IMR-90 (cell line): Measurements from ENCODE around the gene FAM171A1. TPM values are rescaled to one million over a fixed set of nuclear protein-coding genes. Genes with fewer than 3 reads are reported as not detected.

Source experiments
- ATAC-seq: fragments of 200-7000 bp; cut with Tn5 transposase; 2 replicates; pipeline ENCODE4 v1.9.1; 2020; ENCODE audit warnings: low read depth, mild to moderate bottlenecking, moderate library complexity
- BruUV-seq: library from RNA; stranded (reverse); fragments of 400-500 nt; replicated peaks from 2 replicates; lab custom pipeline; 2021; lab: Mats Ljungman, UMichigan
- CTCF ChIA-PET: fragments of 300-600 bp; formaldehyde crosslinking; extraction: SDS; loops from one replicate; lab custom pipeline; 2021; ENCODE audit warnings: antibody characterized with exemption; lab: Yijun Ruan, JAX
- POLR2A ChIA-PET: fragments of 300-600 bp; sonication (Branson Sonifier 250); formaldehyde crosslinking; loops from one replicate; lab custom pipeline; 2022; ENCODE audit warnings: antibody characterized with exemption; ENCODE audit not compliant: unreplicated experiment; lab: Charles Lee
- DNase-seq: peaks from one replicate; pipeline ENCODE4 v3.0.0; 2013
- H2AFZ ChIP-seq: replicated peaks from 2 replicates; pipeline ENCODE3; 2013; ENCODE audit warnings: low read length, mild to moderate bottlenecking; ENCODE audit not compliant: poor library complexity
- H2AK5ac ChIP-seq: 2 replicates; pipeline ENCODE4 v1.6.1; 2013; ENCODE audit warnings: low read depth, low read length, inconsistent platforms
- H2AK9ac ChIP-seq: replicated peaks from 2 replicates; pipeline ENCODE3; 2013; ENCODE audit warnings: mild to moderate bottlenecking, low read depth, low read length, moderate library complexity; ENCODE audit not compliant: poor library complexity
- H2BK120ac ChIP-seq: 2 replicates; pipeline ENCODE4 v1.6.1; 2013; ENCODE audit warnings: low read depth, low read length, inconsistent platforms
- H2BK15ac ChIP-seq: 3 replicates; pipeline ENCODE4 v1.6.1; 2013; ENCODE audit warnings: low read depth, low read length, inconsistent platforms
- H2BK20ac ChIP-seq: 2 replicates; pipeline ENCODE4 v1.6.1; 2013; ENCODE audit warnings: low read depth, mild to moderate bottlenecking, inconsistent platforms, low read length, moderate library complexity
- H2BK5ac ChIP-seq: 2 replicates; pipeline ENCODE4 v1.6.1; 2013; ENCODE audit warnings: mild to moderate bottlenecking, low read depth, low read length, inconsistent platforms; ENCODE audit not compliant: poor library complexity, severe bottlenecking
- H3K14ac ChIP-seq: replicated peaks from 2 replicates; pipeline ENCODE4 v1.6.1; 2013; ENCODE audit warnings: low read depth, low read length, inconsistent platforms
- H3K18ac ChIP-seq: 2 replicates; pipeline ENCODE4 v1.6.1; 2013; ENCODE audit warnings: low read depth, low read length, control low read depth
- H3K23ac ChIP-seq: 2 replicates; pipeline ENCODE4 v1.6.1; 2013; ENCODE audit warnings: low read depth, low read length, inconsistent platforms
- H3K27ac ChIP-seq: 2 replicates; pipeline ENCODE4 v1.5.1; 2013; ENCODE audit warnings: mild to moderate bottlenecking, control low read depth, low read length; ENCODE audit not compliant: insufficient read depth
- H3K27me3 ChIP-seq: 2 replicates; pipeline ENCODE4 v1.6.1; 2013; ENCODE audit warnings: low read length; ENCODE audit not compliant: control insufficient read depth, insufficient read depth
- H3K36me3 ChIP-seq: 2 replicates; pipeline ENCODE4 v1.6.1; 2013; ENCODE audit warnings: low read length, mixed read lengths; ENCODE audit not compliant: control insufficient read depth, insufficient read depth
- H3K4ac ChIP-seq: 2 replicates; pipeline ENCODE4 v1.6.1; 2013; ENCODE audit warnings: low read depth, low read length, inconsistent platforms
- H3K4me1 ChIP-seq: 2 replicates; pipeline ENCODE4 v1.6.1; 2013; ENCODE audit warnings: low read length, mixed read lengths; ENCODE audit not compliant: control insufficient read depth, insufficient read depth
- H3K4me2 ChIP-seq: 2 replicates; pipeline ENCODE4 v1.6.1; 2013; ENCODE audit warnings: low read depth, mild to moderate bottlenecking, control low read depth, low read length, moderate library complexity
- H3K4me3 ChIP-seq: 2 replicates; pipeline ENCODE4 v1.5.1; 2013; ENCODE audit warnings: low read depth, mild to moderate bottlenecking, control low read depth, low read length, moderate library complexity; ENCODE audit not compliant: insufficient read depth
- H3K56ac ChIP-seq: 2 replicates; pipeline ENCODE4 v1.6.1; 2013; ENCODE audit warnings: low read length, inconsistent platforms; ENCODE audit not compliant: insufficient read depth; ENCODE audit errors: extremely low read depth
- H3K79me1 ChIP-seq, 2 experiments: 2 replicates each; pipeline ENCODE4 v1.6.1; 2013; ENCODE audit warnings: low read length in 2 of 2, inconsistent platforms in 1 of 2, low read depth in 1 of 2
- H3K9ac ChIP-seq: 2 replicates; pipeline ENCODE4 v1.6.1; 2013; ENCODE audit warnings: low read depth, low read length, control low read depth
- H3K9me1 ChIP-seq: 2 replicates; pipeline ENCODE4 v1.6.1; 2013; ENCODE audit warnings: low read length, inconsistent platforms; ENCODE audit not compliant: insufficient read depth
- H3K9me3 ChIP-seq: 2 replicates; pipeline ENCODE4 v1.6.1; 2013; ENCODE audit warnings: low read length; ENCODE audit not compliant: control insufficient read depth, insufficient read depth
- H4K20me1 ChIP-seq: 2 replicates; pipeline ENCODE4 v1.6.1; 2013; ENCODE audit warnings: low read length, inconsistent platforms; ENCODE audit not compliant: insufficient read depth
- H4K5ac ChIP-seq: 2 replicates; pipeline ENCODE4 v1.6.1; 2013; ENCODE audit warnings: mild to moderate bottlenecking, low read depth, low read length, control low read depth
- H4K8ac ChIP-seq, 2 experiments: 2 replicates each; pipeline ENCODE4 v1.6.1; 2013; ENCODE audit warnings: low read depth in 2 of 2, low read length in 2 of 2, control low read depth in 1 of 2, inconsistent platforms in 1 of 2
- H4K91ac ChIP-seq: 2 replicates; pipeline ENCODE4 v1.6.1; 2013; ENCODE audit warnings: low read depth, low read length, inconsistent platforms; ENCODE audit not compliant: insufficient read depth
- CEBPB ChIP-seq: IDR thresholded peaks from 2 replicates; pipeline ENCODE4 v1.6.1; 2012; ENCODE audit warnings: low read depth, low read length, improper control_type of control experiment
- CTCF ChIP-seq: conservative IDR thresholded peaks from 2 replicates; pipeline ENCODE4 v1.5.1; 2012; ENCODE audit warnings: mild to moderate bottlenecking, low read depth, low read length, improper control_type of control experiment
- ELK1 ChIP-seq: fragments of 150-350 bp; IDR thresholded peaks from 2 replicates; pipeline ENCODE4 v1.6.1; 2016; ENCODE audit warnings: low read depth, mild to moderate bottlenecking, low read length, moderate library complexity, borderline replicate concordance
- FOS ChIP-seq: fragments of 150-350 bp; IDR thresholded peaks from 2 replicates; pipeline ENCODE4 v1.6.1; 2016; ENCODE audit warnings: low read depth, low read length
- NFE2L2 ChIP-seq: fragments of 150-350 bp; IDR thresholded peaks from 2 replicates; pipeline ENCODE4 v1.6.1; 2016; ENCODE audit warnings: low read depth, mild to moderate bottlenecking, low read length
- RFX5 ChIP-seq: IDR thresholded peaks from 2 replicates; pipeline ENCODE4 v1.8.0; 2012; ENCODE audit warnings: low read depth, mild to moderate bottlenecking, low read length, moderate library complexity
- USF2 ChIP-seq: fragments of 150-350 bp; IDR thresholded peaks from 2 replicates; pipeline ENCODE4 v1.6.1; 2017; ENCODE audit warnings: mild to moderate bottlenecking, antibody characterized with exemption, low read length, low read depth
- WGBS, 2 experiments: methylation state at CpG; one replicate each; pipeline versions ENCODE4 v1.1.5 to v1.1.7; 2013; ENCODE audit warnings: missing lambda C conversion rate in 2 of 2; ENCODE audit not compliant: insufficient read length in 1 of 2; ENCODE audit errors: extremely low coverage in 2 of 2; 5-methylcytosine and 5-hydroxymethylcytosine counted together
- dilution Hi-C: fragments of 300-500 bp; cut with HindIII; formaldehyde crosslinking; loops from one replicate; pipeline ENCODE4 v1.14.3; 2018; ENCODE audit warnings: low sequenced_read_pairs; ENCODE audit not compliant: unreplicated experiment
- in situ Hi-C: fragments of 300-500 bp; cut with MboI; formaldehyde crosslinking; loops from 3 replicates; pipeline ENCODE4 v1.14.3; 2019; ENCODE audit warnings: low sequenced_read_pairs, inconsistent platforms, mixed read lengths
- intact Hi-C: fragments of 100-400 bp; cut with micrococcal nuclease; formaldehyde crosslinking; loops from 2 replicates; pipeline ENCODE4 v1.10.0; 2022
- polyA plus RNA-seq, 3 experiments: library from polyadenylated mRNA; depleted of rRNA; stranded (reverse); fragments of >200 nt; gene quantifications; 2 replicates each; pipeline ENCODE4 v1.2.3, GENCODE V29; 2012; ENCODE audit warnings: low replicate concordance in 1 of 3
- total RNA-seq: library from RNA; depleted of rRNA; stranded (reverse); fragments of >200 nt; gene quantifications from 2 replicates; pipeline ENCODE4 v1.2.3, GENCODE V29; 2012

The FAM171A1 gene
- total and polyA plus RNA-seq, 2 of the 4 experiments (the other 2 are of a cell fraction), result 20.3 to 30.6 TPM

- no TSS peak for BruUV-seq
- DNase-seq, result no peak
Measured at GRCh38 chr10:15324611-15325010, 46.5 kb downstream of the FAM171A1 start.

More at GRCh38 chr10:15324611-15325010, 46.5 kb downstream of the FAM171A1 start:
- H3K9me1 ChIP-seq, result peaks cover 3% of the 10 kb centered on the region; the same call in 1 of the 2 replicates
- no peaks in the 10 kb centered on the region for H3K9me3 ChIP-seq
- no peak overlapping the region for H2BK20ac ChIP-seq
- H2BK15ac ChIP-seq, result no peak overlapping the region
- no peak overlapping the region for H2AK9ac ChIP-seq
- no peak overlapping the region for H4K5ac ChIP-seq
- no peak overlapping the region for H3K18ac ChIP-seq
- in situ Hi-C loops (no loop called here), dilution Hi-C loops (no loop called here), intact Hi-C loops (no loop called here)
- no peak overlapping the region for H3K4me2 ChIP-seq
- no peak overlapping the region for H4K91ac ChIP-seq
- no peak overlapping the region for H3K23ac ChIP-seq
- H3K4ac ChIP-seq, result no peak overlapping the region
- H3K56ac ChIP-seq, result no peak overlapping the region
- no peak overlapping the region for H3K27ac ChIP-seq
- H3K14ac ChIP-seq, result no peak overlapping the region
- H3K4me3 ChIP-seq, result no peak overlapping the region
- POLR2A ChIA-PET, result no interaction called here
- peaks cover 28% of the 10 kb centered on the region; the same call in 1 of the 2 replicates for H4K20me1 ChIP-seq
- peaks cover 3% of the 10 kb centered on the region for H3K4me1 ChIP-seq
- no peaks in the 10 kb centered on the region; the same call in 1 of the 2 replicates for H3K27me3 ChIP-seq
- peaks cover 20 to 43% of the 10 kb centered on the region in 2 experiments for H3K79me1 ChIP-seq
- no peaks in the 10 kb centered on the region for H3K36me3 ChIP-seq
- no peak overlapping the region for H2BK5ac ChIP-seq
- no peak overlapping the region for H3K9ac ChIP-seq
- CTCF ChIA-PET, result interaction anchor here (0.7 kb wide), 1 partner anchor 64 kb away, joined by 3 read pairs; no protein-coding TSS in a partner anchor
- ATAC-seq, result no peak
- H4K8ac ChIP-seq, result no peak overlapping the region
- H2AK5ac ChIP-seq, result no peak overlapping the region
- no peak overlapping the region for H2AFZ ChIP-seq
- no peak for TF ChIP-seq ELK1
- TF ChIP-seq USF2, result no peak
- TF ChIP-seq NFE2L2, result no peak
- no peak for TF ChIP-seq CTCF
- no peak for TF ChIP-seq CEBPB
- no peak for TF ChIP-seq FOS
- TF ChIP-seq RFX5, result no peak
- H2BK120ac ChIP-seq, result no peak overlapping the region
- WGBS, 2 experiments, result no CpG with 5 or more reads among the region's 6 CpGs
